Activated CD8-positive, alpha-beta memory T cell treated with anti-CD3 and anti-CD28 coated beads, Interleukin-2, amount 50 U/mL, for 24 hours (primary cell): ENCODE results near the gene PTRH2.
"Not testable (repeated sequence)": the region's sequence is repeated elsewhere in the genome, so short reads cannot be mapped to it uniquely, and the experiment has no call there.

Source experiments
- DNase-seq: peaks from one replicate; pipeline ENCODE4 v3.0.0-alpha.2; 2020; ENCODE audit errors: extremely low read depth

PTRH2 gene

GRCh38 chr17:59669411-59669810, 37.8 kb downstream of the PTRH2 start:
- DNase-seq: no peak

DNA sequence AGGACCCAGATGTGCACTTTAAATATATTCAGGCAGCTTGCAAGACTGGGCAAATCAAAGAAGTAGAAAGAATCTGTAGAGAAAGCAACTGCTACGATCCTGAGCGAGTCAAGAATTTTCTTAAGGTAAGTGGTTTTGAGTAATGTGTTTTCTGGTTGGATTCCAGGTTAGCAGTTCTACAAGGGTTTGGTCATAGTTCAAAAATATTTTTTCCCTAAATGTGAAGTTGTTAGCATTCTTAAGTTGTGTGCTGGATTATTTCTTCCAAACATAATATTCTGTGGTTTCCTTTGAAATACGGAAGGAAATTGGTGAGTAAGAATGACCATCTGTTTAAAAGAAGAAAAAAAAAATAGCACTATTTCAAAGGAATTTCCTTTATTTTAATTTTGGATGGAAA, 38.4 kb downstream of the PTRH2 start:
- DNase-seq: no peak

GRCh38 chr17:59666235-59666634, 41.0 kb downstream of the PTRH2 start:
- DNase-seq: no peak

GRCh38 chr17:59656624-59657023, 50.6 kb downstream of the PTRH2 start:
- not testable (repeated sequence) for DNase-seq

DNA sequence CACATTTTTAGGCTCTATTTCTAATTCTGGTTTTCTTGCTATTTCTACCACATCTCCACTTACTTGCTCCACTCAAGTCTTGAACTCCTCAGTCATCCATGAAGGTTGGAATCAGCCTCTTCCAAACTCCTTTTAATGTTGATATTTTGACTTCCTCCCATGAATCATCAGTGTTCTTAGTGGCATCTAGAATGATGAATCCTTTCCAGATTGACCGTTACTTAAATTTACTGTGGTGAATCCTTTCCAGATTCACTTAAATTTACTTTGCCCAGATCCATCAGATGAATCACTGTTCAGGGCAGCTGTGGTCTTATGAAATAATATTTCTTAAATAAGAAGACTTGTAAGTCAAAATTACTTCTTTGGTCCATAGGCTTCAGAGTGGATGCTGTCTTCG, 55.1 kb downstream of the PTRH2 start:
- no peak for DNase-seq

- DNase-seq: no peak
These were observed 55.9 kb downstream of the PTRH2 start for GRCh38 chr17:59651346-59651745.

GRCh38 chr17:59650642-59651041, 56.6 kb downstream of the PTRH2 start:
- no peak for DNase-seq

DNA sequence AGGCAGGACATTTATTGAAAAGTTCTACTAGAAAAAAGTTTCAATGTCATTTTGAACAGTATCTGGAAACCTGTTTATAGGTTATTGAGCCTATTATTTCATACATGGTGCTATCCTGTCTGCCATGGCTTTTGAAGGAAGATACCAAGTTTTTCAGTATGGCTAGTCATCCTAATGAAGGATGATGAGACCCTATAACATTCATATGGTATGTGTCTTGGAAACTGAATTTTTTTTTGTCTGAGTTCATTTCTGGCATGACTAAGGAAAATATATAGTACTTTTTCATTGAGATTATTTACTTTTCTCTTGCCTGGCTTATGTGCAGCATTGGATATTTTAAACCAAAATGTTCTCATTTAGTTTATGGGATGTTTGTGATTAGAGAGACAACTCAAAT, 57.3 kb downstream of the PTRH2 start:
- DNase-seq: no peak
